Activated naive CD8-positive, alpha-beta T cell treated with anti-CD3 and anti-CD28 coated beads, Interleukin-2, amount 50 U/mL, for 16 hours (primary cell): Measurements from ENCODE around the gene INSL6.
A peak's percentile ranks its signal among the peaks of the same experiment; 100 is the strongest.
"Not testable (repeated sequence)": the region's sequence is repeated elsewhere in the genome, so short reads cannot be mapped to it uniquely, and the experiment has no call there.

Experiments used
- DNase-seq: peaks from one replicate; pipeline ENCODE4 v3.0.0-alpha.2; 2020; ENCODE audit warnings: low read depth, low spot score

INSL6 gene

GRCh38 chr9:5185220-5185840, at the start of gene INSL6:
INSL6 (minus strand) TSS chr9:5185639; CDS start chr9:5185602, 37 bp downstream.
- no peak for DNase-seq

GRCh38 chr9:5231212-5231611, 45.8 kb upstream of the INSL6 start, which contains the start of gene INSL4:
INSL4 (plus strand) TSS chr9:5231419; CDS start chr9:5231524, 105 bp downstream.
- DNase-seq, result no peak

DNA sequence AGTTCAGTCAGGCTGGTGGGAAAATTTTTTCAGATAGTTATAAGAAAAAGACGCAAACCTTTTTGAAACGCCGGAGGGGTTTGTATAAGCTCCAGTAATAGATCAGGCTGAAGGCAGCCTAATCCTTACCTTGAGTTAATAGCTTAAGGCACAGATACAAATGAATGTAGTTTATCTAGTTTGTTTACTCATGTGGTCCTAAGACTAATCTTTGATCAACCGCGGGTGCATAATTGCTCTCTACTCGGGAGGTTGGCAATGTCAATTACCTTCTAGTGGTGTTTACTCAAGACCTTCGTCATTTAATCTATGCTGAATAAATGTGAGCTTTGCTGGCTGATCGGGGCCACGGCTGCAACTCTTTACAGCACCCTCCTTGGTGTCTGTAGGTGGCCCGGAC, 45.1 kb upstream of the INSL6 start:
- no peak for DNase-seq

DNA sequence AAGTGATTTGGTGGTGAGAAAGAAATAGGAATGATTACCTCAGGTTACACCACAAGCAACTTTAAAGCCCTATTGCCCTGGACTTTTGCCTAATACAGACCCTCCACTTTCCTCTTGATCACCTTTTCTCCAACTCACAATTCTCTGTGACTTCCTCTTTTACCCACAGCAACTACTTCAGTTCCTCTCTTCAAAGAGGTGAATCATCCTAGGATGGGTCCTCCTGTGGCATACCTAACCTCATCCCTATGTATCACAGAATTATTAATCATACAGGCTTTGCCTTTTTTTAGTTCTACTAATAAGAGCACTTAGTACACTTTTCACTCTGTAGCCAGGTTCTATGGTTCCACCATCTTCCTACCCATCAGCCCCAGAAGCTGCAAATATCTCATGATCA, 19.6 kb upstream of the INSL6 start:
- no peak for DNase-seq

DNA sequence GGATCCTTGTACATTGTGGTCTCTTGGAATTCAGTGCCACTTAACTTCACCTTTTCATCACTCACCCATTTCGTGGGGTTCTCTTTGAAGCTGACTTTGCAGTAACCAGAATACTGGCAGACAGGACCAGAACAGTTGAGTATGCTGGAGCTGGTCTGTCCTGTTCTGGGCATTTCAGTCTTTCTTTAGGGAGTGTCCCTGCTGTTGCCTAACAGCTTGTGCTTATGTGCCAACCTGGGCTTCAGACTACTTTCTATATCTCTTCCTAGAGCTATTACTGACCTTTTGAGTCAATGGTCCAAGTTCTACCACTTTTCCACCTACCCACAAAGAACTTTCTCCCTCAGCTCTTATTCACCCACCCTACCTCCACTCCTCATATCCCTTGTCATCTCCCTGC, 10.0 kb upstream of the INSL6 start:
- DNase-seq, result no peak

DNA sequence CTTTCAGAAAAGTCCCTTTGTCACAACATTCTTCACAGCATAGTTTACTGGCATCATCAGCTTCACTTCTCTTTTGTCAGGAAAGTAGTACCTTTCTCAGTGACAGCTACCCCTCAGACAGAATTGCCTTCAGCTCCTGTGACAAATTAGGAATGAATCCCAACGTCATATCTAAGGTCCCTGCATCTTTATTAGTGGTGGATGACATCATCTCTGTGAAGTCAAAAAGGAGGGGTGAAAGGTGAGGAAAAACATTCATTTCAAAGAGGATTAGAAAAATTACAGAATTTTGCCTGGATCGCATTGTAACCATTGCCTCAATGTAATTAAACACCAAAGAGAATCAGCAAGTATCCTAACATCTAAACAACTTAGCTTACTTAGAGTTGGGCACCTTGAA, 7.9 kb upstream of the INSL6 start:
- DNase-seq, result no peak

- DNase-seq, result no peak
These were observed 6.5 kb upstream of the INSL6 start for GRCh38 chr9:5191985-5192384.

DNA sequence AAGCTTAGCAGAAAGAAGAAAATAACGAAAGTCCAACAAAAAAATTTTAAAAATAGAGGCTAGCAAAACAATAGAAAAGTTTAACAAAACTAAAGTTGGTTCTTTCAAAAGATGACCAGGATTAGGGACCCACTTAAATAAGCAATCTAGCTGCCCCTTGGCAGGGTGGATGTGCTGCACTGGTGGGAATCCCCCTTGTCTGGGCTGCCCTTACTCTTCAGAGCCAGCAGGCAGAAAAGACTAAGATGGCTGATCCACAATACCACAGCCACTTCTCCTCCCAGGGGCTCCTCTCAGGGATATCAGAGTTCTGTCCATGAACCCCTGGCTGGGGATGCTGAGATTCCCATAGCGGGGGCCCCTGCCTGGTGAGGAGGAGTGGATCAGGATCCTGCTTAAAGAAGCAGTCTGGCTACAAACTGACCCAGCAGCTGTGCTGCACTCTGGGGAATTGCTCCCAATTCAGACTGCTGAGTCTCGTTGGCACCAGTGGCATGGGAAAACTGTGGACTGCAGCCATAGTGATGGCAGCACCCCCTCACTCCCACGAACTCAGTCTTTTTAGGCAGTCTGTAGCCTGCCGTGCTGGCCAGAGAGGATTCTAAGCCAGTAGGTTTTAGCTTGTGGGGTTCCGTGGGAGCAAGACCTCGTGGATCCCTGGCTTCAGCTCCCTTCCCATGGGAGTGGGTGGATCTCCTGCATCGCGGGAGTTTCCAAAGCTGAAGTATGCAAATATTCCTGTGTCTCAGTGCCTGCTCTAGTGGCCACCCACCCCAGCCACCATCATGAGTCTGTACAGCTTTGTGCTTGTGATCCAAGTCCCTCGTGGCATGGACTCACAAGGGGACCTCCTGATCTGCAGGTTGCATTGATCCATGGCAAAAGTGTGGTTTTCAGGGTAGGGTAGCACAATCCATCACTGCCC, 2.9 kb upstream of the INSL6 start:
- no peak for DNase-seq

GRCh38 chr9:5186416-5187169, 1.2 kb upstream of the INSL6 start:
- DNase-seq, result peak; percentile 21

GRCh38 chr9:5184776-5185175, 663 bp downstream of the INSL6 start:
- DNase-seq, result no peak

GRCh38 chr9:5180631-5181030, 4.8 kb downstream of the INSL6 start:
- not testable (repeated sequence) for DNase-seq

DNA sequence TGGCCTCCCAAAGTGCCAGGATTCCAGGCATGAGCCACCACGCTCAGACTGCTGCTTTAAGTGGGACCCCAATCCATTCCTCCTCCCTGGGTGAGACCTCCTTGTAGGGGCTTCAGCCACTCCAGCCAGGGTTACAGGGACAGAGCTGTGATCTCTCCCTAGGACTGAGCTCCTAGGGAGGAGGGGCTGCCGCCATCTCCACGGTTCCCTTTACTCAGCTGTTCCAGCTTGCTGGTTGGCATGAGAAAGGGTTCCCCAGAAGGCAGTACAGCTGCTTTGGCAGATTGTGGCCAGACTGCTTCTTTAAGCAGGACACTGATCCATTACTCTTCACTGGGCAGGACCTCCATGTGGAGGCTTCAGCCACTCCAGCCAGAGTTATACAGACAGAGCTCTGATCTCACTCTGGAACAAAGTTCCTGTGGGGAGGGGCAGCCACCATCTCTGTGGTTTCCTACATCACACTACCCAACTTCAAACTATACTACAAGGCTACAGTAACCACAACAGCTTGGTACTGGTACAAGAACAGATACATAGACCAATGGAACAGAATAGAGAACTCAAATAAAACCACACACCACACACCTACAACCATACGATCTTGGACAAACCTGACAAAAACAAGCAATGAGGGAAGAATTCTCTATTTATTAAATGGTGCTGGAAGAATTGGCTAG, 7.2 kb downstream of the INSL6 start:
- DNase-seq, result no peak

GRCh38 chr9:5146241-5146640, 39.2 kb downstream of the INSL6 start:
- no peak for DNase-seq

DNA sequence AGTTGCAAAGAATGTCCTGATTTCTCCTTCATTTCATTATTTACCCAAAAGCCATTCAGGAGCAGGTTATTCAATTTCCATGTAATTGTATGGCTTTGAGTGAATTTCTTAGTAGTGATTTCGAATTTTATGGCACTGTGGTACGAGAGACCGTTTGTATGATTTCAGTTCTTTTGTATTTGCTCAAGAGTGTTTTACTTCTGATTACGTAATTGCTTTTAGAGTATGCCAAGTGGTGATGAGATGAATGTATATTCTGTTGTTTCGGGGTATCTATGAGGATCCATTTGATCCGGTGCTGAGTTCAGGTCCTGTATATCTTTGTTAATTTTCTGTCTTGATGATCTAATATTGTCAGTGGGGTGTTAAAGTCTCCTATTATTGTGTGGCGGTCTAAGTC, 41.2 kb downstream of the INSL6 start:
- no peak for DNase-seq

DNA sequence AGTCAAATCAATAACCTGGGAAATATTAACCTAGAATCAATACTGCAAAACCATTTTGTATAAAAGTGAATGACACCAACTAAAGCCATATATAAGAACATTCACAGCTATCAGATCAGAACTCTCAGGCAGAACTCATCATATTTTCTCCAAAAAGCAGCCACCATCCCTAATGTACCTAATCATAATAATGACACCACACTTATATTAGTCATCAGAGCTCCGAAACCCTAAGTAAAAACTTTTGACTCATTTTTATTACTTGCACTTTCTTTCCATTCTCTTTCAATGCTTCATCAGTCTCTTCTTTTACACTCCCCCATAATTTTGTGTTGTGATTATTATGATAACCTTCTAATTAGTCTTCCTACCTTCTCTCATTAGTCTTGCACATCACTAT, 45.3 kb downstream of the INSL6 start:
- DNase-seq, result no peak

GRCh38 chr9:5122516-5122915, 62.9 kb downstream of the INSL6 start:
- DNase-seq, result no peak

DNA sequence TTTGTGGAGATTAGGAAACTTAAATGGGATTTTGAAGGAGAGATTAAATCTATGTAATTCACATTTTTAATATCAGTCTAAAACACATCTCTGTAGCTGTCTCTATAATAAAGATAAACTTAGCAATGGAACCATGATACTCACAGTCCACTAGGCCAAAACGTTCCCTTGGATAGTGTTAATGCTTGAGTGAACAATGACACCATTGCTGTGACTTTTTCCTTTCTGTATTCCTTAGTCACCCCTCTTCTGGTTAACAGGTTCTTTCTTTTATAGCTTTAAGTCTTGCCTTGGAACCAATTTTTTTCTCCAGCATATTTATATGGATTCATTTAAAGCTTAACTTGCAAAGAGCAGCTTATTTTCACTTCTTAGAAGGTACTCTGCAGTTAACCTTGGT, 63.3 kb downstream of the INSL6 start:
- no peak for DNase-seq

DNA sequence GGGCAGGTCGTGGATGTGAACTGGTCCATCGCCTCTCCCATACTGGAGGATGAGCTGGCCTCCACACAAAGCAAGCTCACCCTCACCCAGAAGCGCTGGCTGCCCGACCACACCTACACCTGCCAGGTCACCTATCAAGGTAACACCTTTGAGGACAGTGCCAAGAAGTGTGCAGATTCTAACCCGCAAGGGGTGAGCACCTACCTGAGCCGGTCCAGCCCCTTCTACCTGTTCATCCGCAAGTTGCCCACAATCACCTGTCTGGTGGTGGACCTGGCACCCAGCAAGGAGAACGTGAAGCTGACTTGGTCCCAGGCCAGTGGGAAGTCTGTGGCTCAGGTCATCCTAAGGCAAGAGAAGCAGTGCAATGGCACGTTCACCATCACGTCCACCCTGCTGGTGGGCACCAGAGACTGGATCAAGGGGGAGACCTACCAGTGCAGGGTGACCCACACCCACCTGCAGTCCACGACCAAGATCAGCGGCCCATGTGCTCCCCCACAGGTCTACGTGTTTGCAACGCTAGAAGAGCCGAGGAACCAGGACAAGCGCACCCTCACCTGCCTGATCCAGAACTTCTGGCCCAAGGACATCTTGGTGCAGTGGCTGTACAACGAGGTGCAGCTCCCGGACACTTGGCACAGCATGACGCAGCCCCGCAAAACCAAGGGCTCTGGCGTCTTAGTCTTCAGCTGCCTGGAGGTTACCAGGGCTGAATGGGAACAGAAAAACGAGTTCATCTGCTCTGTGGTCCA, 71.3 kb downstream of the INSL6 start:
- no peak for DNase-seq
